Neural cell (in vitro differentiated cells): Measurements from ENCODE around the gene TEF. TPM values are rescaled to one million over a fixed set of nuclear protein-coding genes. Genes with fewer than 3 reads are reported as not detected.

Experiments used
- H2AFZ ChIP-seq: fragments of 200-600, 300-800 bp; sonication (generic), shearing (Covaris generic); 2 replicates; pipeline ENCODE4 v1.6.0; 2014; ENCODE audit warnings: low read depth, mild to moderate bottlenecking, antibody characterized with exemption, low read length, moderate library complexity
- H3F3A ChIP-seq: fragments of 200-600 bp; shearing (Covaris generic); 2 replicates; pipeline ENCODE4 v1.6.1; 2016; ENCODE audit warnings: mild to moderate bottlenecking, moderate library complexity, mixed read lengths, antibody characterized with exemption, low read length; ENCODE audit not compliant: insufficient read depth, poor library complexity, severe bottlenecking
- H3K27ac ChIP-seq: fragments of 200-600, 300-800 bp; sonication (generic), shearing (Covaris generic); 2 replicates; pipeline ENCODE4 v1.5.1; 2014; ENCODE audit warnings: mild to moderate bottlenecking, low read length, moderate library complexity
- H3K27me3 ChIP-seq: fragments of 300-800, 200-600 bp; sonication (generic), shearing (Covaris generic); 2 replicates; pipeline ENCODE4 v1.6.0; 2014; ENCODE audit warnings: mild to moderate bottlenecking, low read depth, low read length, moderate library complexity; ENCODE audit not compliant: insufficient read depth
- H3K36me3 ChIP-seq: fragments of 300-800, 200-600 bp; sonication (generic), shearing (Covaris generic); 2 replicates; pipeline ENCODE4 v1.5.1; 2014; ENCODE audit warnings: mild to moderate bottlenecking, antibody characterized with exemption, low read length, moderate library complexity; ENCODE audit not compliant: insufficient read depth
- H3K4me2 ChIP-seq: fragments of 300-800, 200-600 bp; sonication (generic), shearing (Covaris generic); 2 replicates; pipeline ENCODE4 v1.6.0; 2014; ENCODE audit warnings: mild to moderate bottlenecking, low read length
- H3K4me3 ChIP-seq: fragments of 300-800, 200-600 bp; sonication (generic), shearing (Covaris generic); 2 replicates; pipeline ENCODE4 v1.5.1; 2014; ENCODE audit warnings: mild to moderate bottlenecking, low read length, moderate library complexity
- H3K79me2 ChIP-seq: fragments of 200-600 bp; shearing (Covaris generic); replicated peaks from 2 replicates; pipeline ENCODE4 v1.6.0; 2014; ENCODE audit warnings: mild to moderate bottlenecking, low read length, moderate library complexity; ENCODE audit not compliant: insufficient read depth
- H3K9ac ChIP-seq: fragments of 300-800, 200-600 bp; sonication (generic), shearing (Covaris generic); 2 replicates; pipeline ENCODE4 v1.6.1; 2016; ENCODE audit warnings: mild to moderate bottlenecking, low read length, mixed read lengths
- H3K9me2 ChIP-seq: fragments of 200-600 bp; shearing (Covaris generic); 2 replicates; pipeline ENCODE4 v1.6.1; 2016; ENCODE audit warnings: mild to moderate bottlenecking, low read length, mixed read lengths; ENCODE audit not compliant: insufficient read depth
- H3K9me3 ChIP-seq: fragments of 200-600, 300-800 bp; sonication (generic), shearing (Covaris generic); 2 replicates; pipeline ENCODE4 v1.6.1; 2016; ENCODE audit warnings: mild to moderate bottlenecking, mixed run types, low read length, moderate library complexity, mixed read lengths
- H4K20me1 ChIP-seq: fragments of 200-600 bp; shearing (Covaris generic); 2 replicates; pipeline ENCODE4 v1.6.1; 2016; ENCODE audit warnings: mild to moderate bottlenecking, mixed run types; ENCODE audit not compliant: insufficient read depth
- EP300 ChIP-seq: fragments of 450-650 bp; conservative IDR thresholded peaks from 2 replicates; pipeline ENCODE4 v1.6.1; 2014; ENCODE audit warnings: antibody characterized with exemption, mild to moderate bottlenecking, moderate library complexity; ENCODE audit not compliant: poor library complexity, severe bottlenecking
- EZH2 ChIP-seq: fragments of 200-600, 300-800 bp; shearing (Covaris generic), sonication (generic); IDR thresholded peaks from 2 replicates; pipeline ENCODE4 v1.6.1; 2014; ENCODE audit warnings: antibody characterized with exemption, low read length, borderline replicate concordance, mild to moderate bottlenecking; ENCODE audit not compliant: insufficient read depth, poor library complexity, severe bottlenecking
- MXI1 ChIP-seq: fragments of 450-650 bp; conservative IDR thresholded peaks from 2 replicates; pipeline ENCODE4 v1.6.1; 2014; ENCODE audit warnings: antibody characterized with exemption, mild to moderate bottlenecking; ENCODE audit not compliant: poor library complexity, severe bottlenecking
- POLR2AphosphoS5 ChIP-seq: IDR thresholded peaks from 2 replicates; pipeline ENCODE4 v1.6.1; 2012
- RAD21 ChIP-seq: fragments of 450-650 bp; conservative IDR thresholded peaks from 2 replicates; pipeline ENCODE4 v1.6.1; 2014; ENCODE audit warnings: antibody characterized with exemption, mild to moderate bottlenecking, moderate library complexity
- REST ChIP-seq: IDR thresholded peaks from 2 replicates; pipeline ENCODE4 v1.6.1; 2012; ENCODE audit warnings: borderline replicate concordance
- SMC3 ChIP-seq: fragments of 450-650 bp; conservative IDR thresholded peaks from 2 replicates; pipeline ENCODE4 v1.6.1; 2014; ENCODE audit warnings: antibody characterized with exemption, mild to moderate bottlenecking, moderate library complexity; ENCODE audit not compliant: poor library complexity
- TAF1 ChIP-seq: IDR thresholded peaks from 2 replicates; pipeline ENCODE4 v1.6.1; 2012; ENCODE audit warnings: low read depth
- polyA plus RNA-seq: library from polyadenylated mRNA; depleted of rRNA; stranded (reverse); fragments of >200 nt; gene quantifications from 2 replicates; pipeline ENCODE4 v1.2.3, GENCODE V29; 2014
- TF ChIP-seq, protein P1 (sequence below): fragments of 450-650 bp; IDR thresholded peaks from 2 replicates; pipeline ENCODE4 v1.5.1; 2014; ENCODE audit warnings: antibody characterized with exemption, mild to moderate bottlenecking, moderate library complexity; ENCODE audit not compliant: poor library complexity, severe bottlenecking

Gene TEF
- polyA plus RNA-seq, 1 donor from 2014 or later = 4.9 TPM

DNA sequence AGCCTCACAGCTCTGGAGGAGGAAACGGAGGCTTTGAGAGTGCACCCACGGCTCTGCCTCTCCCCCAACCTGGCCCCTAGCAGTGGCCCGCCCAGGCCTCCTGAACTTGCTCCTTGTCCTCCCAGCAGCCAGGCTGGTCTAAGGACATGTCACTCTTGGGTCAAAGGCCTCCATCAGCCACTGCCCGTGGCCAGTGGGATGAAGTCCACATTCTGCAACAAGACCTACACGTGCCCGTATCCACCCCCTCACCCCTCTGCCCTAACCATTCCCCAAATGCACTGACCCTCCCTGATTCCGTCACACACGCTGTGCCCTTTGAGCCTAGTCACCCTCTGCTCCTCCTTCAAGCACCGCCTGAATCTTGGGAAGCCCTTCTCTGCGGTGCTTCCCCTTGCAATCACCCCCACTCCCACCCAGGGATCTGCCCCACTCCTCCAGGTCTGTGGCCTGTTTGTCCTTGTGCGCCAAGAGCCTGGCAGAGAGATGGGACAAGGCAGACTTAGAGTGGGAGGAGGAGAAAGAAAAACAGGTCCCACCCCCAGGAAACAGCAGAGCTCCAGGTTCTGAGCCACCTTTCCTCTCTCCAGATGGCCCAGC lies 37.5 kb upstream of the TEF start:
- peaks cover 7% of the 10 kb centered on the region for H3K36me3 ChIP-seq
- H3K27ac ChIP-seq = no peak overlapping the region
- no peaks in the 10 kb centered on the region for H3K79me2 ChIP-seq
- H3K27me3 ChIP-seq = no peaks in the 10 kb centered on the region
- H2AFZ ChIP-seq = no peak overlapping the region
- no peaks in the 10 kb centered on the region for H3K9me2 ChIP-seq
- no peak overlapping the region for H3K4me3 ChIP-seq
- H3K9ac ChIP-seq = no peak overlapping the region
- H4K20me1 ChIP-seq = no peaks in the 10 kb centered on the region
- no peak overlapping the region for H3K4me2 ChIP-seq
- no peaks in the 10 kb centered on the region for H3F3A ChIP-seq
- no peak for TF ChIP-seq EZH2
- TF ChIP-seq POLR2AphosphoS5 = no peak
- TF ChIP-seq, protein P1, sequence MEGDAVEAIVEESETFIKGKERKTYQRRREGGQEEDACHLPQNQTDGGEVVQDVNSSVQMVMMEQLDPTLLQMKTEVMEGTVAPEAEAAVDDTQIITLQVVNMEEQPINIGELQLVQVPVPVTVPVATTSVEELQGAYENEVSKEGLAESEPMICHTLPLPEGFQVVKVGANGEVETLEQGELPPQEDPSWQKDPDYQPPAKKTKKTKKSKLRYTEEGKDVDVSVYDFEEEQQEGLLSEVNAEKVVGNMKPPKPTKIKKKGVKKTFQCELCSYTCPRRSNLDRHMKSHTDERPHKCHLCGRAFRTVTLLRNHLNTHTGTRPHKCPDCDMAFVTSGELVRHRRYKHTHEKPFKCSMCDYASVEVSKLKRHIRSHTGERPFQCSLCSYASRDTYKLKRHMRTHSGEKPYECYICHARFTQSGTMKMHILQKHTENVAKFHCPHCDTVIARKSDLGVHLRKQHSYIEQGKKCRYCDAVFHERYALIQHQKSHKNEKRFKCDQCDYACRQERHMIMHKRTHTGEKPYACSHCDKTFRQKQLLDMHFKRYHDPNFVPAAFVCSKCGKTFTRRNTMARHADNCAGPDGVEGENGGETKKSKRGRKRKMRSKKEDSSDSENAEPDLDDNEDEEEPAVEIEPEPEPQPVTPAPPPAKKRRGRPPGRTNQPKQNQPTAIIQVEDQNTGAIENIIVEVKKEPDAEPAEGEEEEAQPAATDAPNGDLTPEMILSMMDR = no peak
- TF ChIP-seq RAD21 = no peak
- no peak for TF ChIP-seq EP300
- TF ChIP-seq SMC3 = no peak
- TF ChIP-seq REST = no peak
- no peak for TF ChIP-seq TAF1
- no peak for TF ChIP-seq MXI1
- no peaks in the 10 kb centered on the region for H3K9me3 ChIP-seq

DNA sequence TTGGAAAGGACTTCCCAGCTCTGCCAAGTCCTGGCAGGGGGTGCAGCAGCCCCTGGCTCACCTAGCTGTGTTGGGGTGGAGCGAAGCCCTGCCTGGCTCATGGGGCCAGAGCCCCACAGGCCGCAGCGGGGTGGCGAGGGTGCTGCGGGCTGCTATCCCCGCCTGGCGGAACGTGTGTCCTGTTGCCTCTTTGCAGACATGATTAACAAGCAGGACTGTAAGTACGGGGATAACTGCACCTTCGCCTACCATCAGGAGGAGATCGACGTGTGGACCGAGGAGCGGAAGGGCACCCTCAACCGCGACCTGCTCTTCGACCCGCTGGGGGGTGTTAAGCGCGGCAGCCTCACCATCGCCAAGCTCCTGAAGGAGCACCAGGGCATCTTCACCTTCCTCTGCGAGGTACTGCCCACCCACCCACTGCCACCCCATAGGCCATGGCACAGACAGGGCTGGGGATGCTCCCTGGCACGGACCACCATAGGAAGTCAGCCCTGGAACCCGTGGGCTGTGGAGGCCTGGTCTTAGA lies 35.9 kb upstream of the TEF start:
- Histone ChIP-seq H3K27ac (no peak overlapping the region), H3K9ac (no peak overlapping the region), H3K79me2 (no peaks in the 10 kb centered on the region), H3K36me3 (peaks cover 7% of the 10 kb centered on the region), H3K9me3 (no peaks in the 10 kb centered on the region), H3F3A (no peaks in the 10 kb centered on the region), H3K4me3 (no peak overlapping the region), H2AFZ (no peak overlapping the region), H3K27me3 (no peaks in the 10 kb centered on the region), H3K4me2 (no peak overlapping the region), H4K20me1 (no peaks in the 10 kb centered on the region), H3K9me2 (no peaks in the 10 kb centered on the region)
- no peak for TF ChIP-seq POLR2AphosphoS5
- TF ChIP-seq EP300 = no peak
- no peak for TF ChIP-seq EZH2
- no peak for TF ChIP-seq MXI1
- TF ChIP-seq SMC3 = no peak
- TF ChIP-seq, protein P1 = no peak
- TF ChIP-seq REST = no peak
- no peak for TF ChIP-seq RAD21
- TF ChIP-seq TAF1 = no peak
